Measurements from ENCODE around the gene CHCHD6. TPM values are rescaled to one million over a fixed set of nuclear protein-coding genes. Genes with fewer than 3 reads are reported as not detected.

CHCHD6 gene
- total and polyA plus RNA-seq, 8 donors = 5.0 to 10.9 (median 6.0) TPM

DNA sequence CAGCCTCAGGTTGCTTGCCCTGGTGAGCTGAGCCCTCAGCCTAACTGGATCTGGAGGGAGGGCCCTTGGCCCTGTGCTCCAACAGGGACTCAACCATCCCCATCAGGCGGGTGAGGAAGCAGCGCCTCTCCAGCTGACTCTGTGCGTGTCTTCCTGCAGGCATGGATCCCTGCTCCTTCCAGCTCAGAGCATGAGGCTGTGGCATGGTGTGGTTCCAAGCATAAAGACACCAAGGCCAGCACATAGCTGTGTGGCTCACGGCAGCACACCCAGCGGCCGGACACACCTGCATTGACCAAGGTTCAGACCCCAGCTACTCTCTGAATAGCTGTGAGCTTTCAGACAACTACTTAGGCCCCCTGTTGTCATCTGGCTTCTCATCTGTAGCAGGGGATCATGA lies 147.9 kb downstream of the CHCHD6 start:
- TF ChIP-seq CTCF (IDR thresholded peaks at IDR 0.05) = no peak
- FAIRE-seq (no peak), DNase-seq (no peak), ATAC-seq (no peak)
- Histone ChIP-seq H3K27me3 (no peaks in the 10 kb centered on the region), H3K4me1 (no peaks in the 10 kb centered on the region), H3K36me3 (no peaks in the 10 kb centered on the region), H3K9me3 (no peaks in the 10 kb centered on the region), H3K4me3 (no peak overlapping the region), H3K27ac (no peak overlapping the region)
- 97% methylated on average over 6 of the region's 6 CpGs for WGBS, 2 donors
- intact Hi-C loops (cut with DNase I) = no loop called here

- Histone ChIP-seq H3K4me3 (no peak overlapping the region), H3K27me3 (no peaks in the 10 kb centered on the region), H3K9me3 (no peaks in the 10 kb centered on the region), H3K27ac (no peak overlapping the region), H3K36me3 (no peaks in the 10 kb centered on the region), H3K4me1 (no peaks in the 10 kb centered on the region)
- TF ChIP-seq CTCF (IDR thresholded peaks at IDR 0.05) = no peak
- no peak for DNase-seq
- intact Hi-C loops (cut with DNase I) = no loop called here
- WGBS, 2 donors = 92 to 94% methylated on average over 10 of the region's 10 CpGs
- FAIRE-seq = no peak
- ATAC-seq = no peak
Observed at GRCh38 chr3:126852511-126852910, 148.5 kb downstream of the CHCHD6 start.

DNA sequence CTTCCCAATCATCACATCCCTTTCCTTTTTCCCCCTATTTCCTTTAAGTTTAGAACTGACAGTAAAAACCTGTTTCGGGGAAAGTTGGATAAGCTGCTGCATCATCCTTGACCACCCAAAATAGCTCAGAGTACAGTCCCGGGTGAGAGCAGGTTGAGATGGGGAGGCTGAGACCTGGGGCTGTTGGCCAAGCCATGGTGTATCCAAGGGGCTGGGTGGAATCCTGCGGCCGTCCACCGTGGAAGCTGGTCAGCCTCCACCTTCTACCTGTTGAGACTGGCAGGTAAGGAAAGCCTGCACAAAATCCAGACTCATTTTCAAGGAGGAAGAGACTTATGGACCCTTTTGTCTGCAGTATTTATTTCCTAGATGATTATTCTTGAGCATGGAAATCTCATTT lies 150.6 kb downstream of the CHCHD6 start:
- no peak for TF ChIP-seq CTCF (IDR thresholded peaks at IDR 0.05)
- WGBS, 2 donors = 85 to 91% methylated on average over 5 of the region's 5 CpGs
- Histone ChIP-seq H3K4me1 (no peaks in the 10 kb centered on the region), H3K27me3 (no peaks in the 10 kb centered on the region), H3K36me3 (no peaks in the 10 kb centered on the region), H3K9me3 (no peaks in the 10 kb centered on the region), H3K4me3 (no peak overlapping the region), H3K27ac (no peak overlapping the region)
- no peak for FAIRE-seq
- ATAC-seq = no peak
- intact Hi-C loops (cut with DNase I) = no loop called here
- no peak for DNase-seq

GRCh38 chr3:126855374-126855773 lies 151.3 kb downstream of the CHCHD6 start:
- WGBS, 2 donors = 94 to 96% methylated on average over 4 of the region's 4 CpGs
- no peak for DNase-seq
- Histone ChIP-seq H3K9me3 (no peaks in the 10 kb centered on the region), H3K36me3 (no peaks in the 10 kb centered on the region), H3K27me3 (no peaks in the 10 kb centered on the region), H3K27ac (no peak overlapping the region), H3K4me3 (no peak overlapping the region), H3K4me1 (no peaks in the 10 kb centered on the region)
- TF ChIP-seq CTCF (IDR thresholded peaks at IDR 0.05) = no peak
- intact Hi-C loops (cut with DNase I) = no loop called here
- no peak for ATAC-seq
- FAIRE-seq = no peak

GRCh38 chr3:126857928-126858327 lies 153.9 kb downstream of the CHCHD6 start:
- Histone ChIP-seq H3K4me1 (no peaks in the 10 kb centered on the region), H3K4me3 (no peak overlapping the region), H3K9me3 (no peaks in the 10 kb centered on the region), H3K27ac (no peak overlapping the region), H3K27me3 (no peaks in the 10 kb centered on the region), H3K36me3 (no peaks in the 10 kb centered on the region)
- intact Hi-C loops (cut with DNase I) = no loop called here
- no peak for FAIRE-seq
- ATAC-seq = no peak
- WGBS, 2 donors = 82 to 83% methylated on average over 6 of the region's 6 CpGs
- no peak for DNase-seq
- no peak for TF ChIP-seq CTCF (IDR thresholded peaks at IDR 0.05)

Measured in pancreas (tissue), 10 donors.